WTC11 (cell line): ENCODE measurements around the gene ELN. TPM values are rescaled to one million over a fixed set of nuclear protein-coding genes. Genes with fewer than 3 reads are reported as not detected.

ENCODE experiments used
- ATAC-seq: fragments of 200-7000 bp; cut with Tn5 transposase; 2 replicates; pipeline ENCODE4 v1.10.0; 2021; ENCODE audit warnings: mild to moderate bottlenecking, moderate library complexity
- CTCF ChIA-PET: fragments of 300-600 bp; sonication (Branson Sonifier 250); formaldehyde crosslinking; loops from one replicate; lab custom pipeline; 2021; ENCODE audit warnings: antibody characterized with exemption; lab: Charles Lee
- POLR2A ChIA-PET: fragments of 350-600 bp; sonication (Branson Sonifier 250); formaldehyde crosslinking; loops from one replicate; lab custom pipeline; 2021; ENCODE audit warnings: antibody characterized with exemption; lab: Charles Lee
- DNase-seq: peaks from one replicate; pipeline ENCODE4 v3.0.0; 2021; ENCODE audit warnings: low spot score
- H3K27ac Mint-ChIP-seq: 2 replicates; pipeline ENCODE4 v1.8.0; 2021; ENCODE audit warnings: mixed read lengths
- H3K27me3 Mint-ChIP-seq: 2 replicates; pipeline ENCODE4 v1.8.0; 2021; ENCODE audit warnings: low read depth, mild to moderate bottlenecking, moderate library complexity, mixed read lengths
- H3K36me3 Mint-ChIP-seq: 2 replicates; pipeline ENCODE4 v1.8.0; 2021; ENCODE audit warnings: mixed read lengths
- H3K4me1 Mint-ChIP-seq: 2 replicates; pipeline ENCODE4 v1.8.0; 2022; ENCODE audit warnings: mixed read lengths
- H3K4me3 Mint-ChIP-seq: 2 replicates; pipeline ENCODE4 v1.8.0; 2021; ENCODE audit warnings: mild to moderate bottlenecking, moderate library complexity, mixed read lengths
- H3K9me3 Mint-ChIP-seq: 2 replicates; pipeline ENCODE4 v1.8.0; 2021; ENCODE audit warnings: mixed read lengths
- AFF4 ChIP-seq: sonication (generic); formaldehyde crosslinking; IDR thresholded peaks from 2 replicates; pipeline ENCODE4 v1.8.1; 2023; ENCODE audit warnings: mild to moderate bottlenecking, missing genetic modification reagents, borderline replicate concordance
- AR ChIP-seq: fragments of 250-450 bp; sonication (Bioruptor Pico); IDR thresholded peaks from 2 replicates; pipeline ENCODE4 v1.9.0; 2021; ENCODE audit warnings: mild to moderate bottlenecking
- ATF1 ChIP-seq: sonication (generic); formaldehyde crosslinking; IDR thresholded peaks from 2 replicates; pipeline ENCODE4 v1.8.1; 2023; ENCODE audit warnings: mild to moderate bottlenecking, moderate library complexity, missing genetic modification reagents
- CBFB ChIP-seq: sonication (generic); formaldehyde crosslinking; IDR thresholded peaks from 2 replicates; pipeline ENCODE4 v1.8.1; 2022; ENCODE audit warnings: mild to moderate bottlenecking, low read depth, missing genetic modification reagents
- E2F4 ChIP-seq: sonication (generic); formaldehyde crosslinking; IDR thresholded peaks from 2 replicates; pipeline ENCODE4 v1.8.1; 2022; ENCODE audit warnings: low read depth, mild to moderate bottlenecking, moderate library complexity, missing genetic modification reagents, borderline replicate concordance
- EMX1 ChIP-seq: fragments of 250-450 bp; sonication (Bioruptor Pico); IDR thresholded peaks from 2 replicates; pipeline ENCODE4 v1.8.0; 2021; ENCODE audit warnings: mild to moderate bottlenecking
- FOXK1 ChIP-seq: sonication (generic); formaldehyde crosslinking; IDR thresholded peaks from 2 replicates; pipeline ENCODE4 v1.8.0; 2022; ENCODE audit warnings: mild to moderate bottlenecking, moderate library complexity, missing genetic modification reagents
- FOXP4 ChIP-seq: sonication (generic); formaldehyde crosslinking; IDR thresholded peaks from 2 replicates; pipeline ENCODE4 v1.8.0; 2022; ENCODE audit warnings: mild to moderate bottlenecking, missing genetic modification reagents
- GABPB1 ChIP-seq: sonication (generic); formaldehyde crosslinking; IDR thresholded peaks from 2 replicates; pipeline ENCODE4 v1.8.1; 2023; ENCODE audit warnings: mild to moderate bottlenecking, missing genetic modification reagents
- IRF2 ChIP-seq: sonication (generic); formaldehyde crosslinking; IDR thresholded peaks from 2 replicates; pipeline ENCODE4 v1.8.0; 2022; ENCODE audit warnings: low read depth, missing genetic modification reagents, borderline replicate concordance
- KAT7 ChIP-seq: sonication (generic); formaldehyde crosslinking; IDR thresholded peaks from 2 replicates; pipeline ENCODE4 v1.8.1; 2023; ENCODE audit warnings: missing genetic modification reagents, mild to moderate bottlenecking, borderline replicate concordance
- NFYB ChIP-seq: sonication (generic); formaldehyde crosslinking; conservative IDR thresholded peaks from 2 replicates; pipeline ENCODE4 v1.8.0; 2022; ENCODE audit warnings: low read depth, missing genetic modification reagents
- NR1H2 ChIP-seq: sonication (generic); formaldehyde crosslinking; IDR thresholded peaks from 2 replicates; pipeline ENCODE4 v1.9.0; 2021; ENCODE audit warnings: mild to moderate bottlenecking, moderate library complexity, missing genetic modification reagents
- PRRX2 ChIP-seq: fragments of 250-450 bp; sonication (Bioruptor Pico); IDR thresholded peaks from 2 replicates; pipeline ENCODE4 v1.8.0; 2021; ENCODE audit warnings: mild to moderate bottlenecking
- RELA ChIP-seq: sonication (generic); formaldehyde crosslinking; IDR thresholded peaks from 2 replicates; pipeline ENCODE4 v1.8.1; 2022; ENCODE audit warnings: missing genetic modification reagents, mild to moderate bottlenecking, borderline replicate concordance
- TCF7 ChIP-seq: sonication (generic); formaldehyde crosslinking; IDR thresholded peaks from 2 replicates; pipeline ENCODE4 v1.8.0; 2022; ENCODE audit warnings: mild to moderate bottlenecking, low read depth, missing genetic modification reagents, moderate library complexity
- TEAD1 ChIP-seq: sonication (generic); formaldehyde crosslinking; IDR thresholded peaks from 2 replicates; pipeline ENCODE4 v1.8.0; 2022; ENCODE audit warnings: mild to moderate bottlenecking, missing genetic modification reagents
- ZNF219 ChIP-seq: sonication (generic); formaldehyde crosslinking; IDR thresholded peaks from 2 replicates; pipeline ENCODE4 v1.8.0; 2023; ENCODE audit warnings: missing genetic modification reagents, mild to moderate bottlenecking, borderline replicate concordance
- ZNF232 ChIP-seq: sonication (generic); formaldehyde crosslinking; IDR thresholded peaks from 2 replicates; pipeline ENCODE4 v1.8.0; 2022; ENCODE audit warnings: mild to moderate bottlenecking, missing genetic modification reagents
- ZNF281 ChIP-seq: sonication (generic); formaldehyde crosslinking; IDR thresholded peaks from 2 replicates; pipeline ENCODE4 v1.8.0; 2023; ENCODE audit warnings: mild to moderate bottlenecking, missing genetic modification reagents
- ZNF416 ChIP-seq: fragments of 250-450 bp; sonication (Bioruptor Pico); IDR thresholded peaks from 2 replicates; pipeline ENCODE4 v1.9.0; 2021; ENCODE audit warnings: mild to moderate bottlenecking, inconsistent platforms
- ZNF425 ChIP-seq: fragments of 250-450 bp; sonication (Bioruptor Pico); conservative IDR thresholded peaks from 2 replicates; pipeline ENCODE4 v1.9.0; 2021; ENCODE audit warnings: mild to moderate bottlenecking
- total RNA-seq: library from RNA; stranded (reverse); gene quantifications from 3 replicates; pipeline ENCODE4 v1.2.3, GENCODE V29; 2021

ELN gene
- total RNA-seq, 1 experiment from 2014 or later, result 3.3 TPM

- TF ChIP-seq ZNF416 (CRISPR knock-in tag), result no peak
- TF ChIP-seq CBFB (CRISPR knock-in tag), result no peak
- no peak for TF ChIP-seq TEAD1 (CRISPR knock-in tag)
- TF ChIP-seq EMX1 (CRISPR knock-in tag), result no peak
- TF ChIP-seq ZNF281 (CRISPR knock-in tag), result no peak
- TF ChIP-seq ZNF219, result no peak
- TF ChIP-seq PRRX2 (CRISPR knock-in tag), result no peak
- no peak for TF ChIP-seq AR (CRISPR knock-in tag)
- TF ChIP-seq AFF4 (CRISPR knock-in tag), result no peak
- ATAC-seq (no peak), DNase-seq (no peak)
- ChIA-PET POLR2A (no interaction called here), CTCF (no interaction called here)
- Mint-ChIP-seq H3K9me3 (no peaks in the 10 kb centered on the region), H3K27me3 (no peaks in the 10 kb centered on the region), H3K27ac (no peak overlapping the region), H3K36me3 (peaks cover 54% of the 10 kb centered on the region), H3K4me1 (no peaks in the 10 kb centered on the region), H3K4me3 (no peak overlapping the region)
Observed at GRCh38 chr7:74105992-74106391, 78.0 kb downstream of the ELN start.

- ATAC-seq (no peak), DNase-seq (no peak)
- CTCF ChIA-PET, result no interaction called here
- Mint-ChIP-seq H3K27ac (no peak overlapping the region), H3K27me3 (no peaks in the 10 kb centered on the region), H3K36me3 (peaks cover 57% of the 10 kb centered on the region), H3K9me3 (no peaks in the 10 kb centered on the region), H3K4me3 (no peak overlapping the region), H3K4me1 (no peaks in the 10 kb centered on the region)
- POLR2A ChIA-PET, result no interaction called here
- TF ChIP-seq RELA (CRISPR knock-in tag), result no peak
- TF ChIP-seq NR1H2, result no peak
- no peak for TF ChIP-seq FOXK1 (CRISPR knock-in tag)
- TF ChIP-seq FOXP4 (CRISPR knock-in tag), result no peak
- TF ChIP-seq KAT7 (CRISPR knock-in tag), result no peak
- TF ChIP-seq E2F4 (CRISPR knock-in tag), result no peak
- TF ChIP-seq TCF7 (CRISPR knock-in tag), result no peak
- TF ChIP-seq ZNF425 (CRISPR knock-in tag), result no peak
- TF ChIP-seq IRF2, result no peak
- no peak for TF ChIP-seq GABPB1
- TF ChIP-seq ZNF232, result no peak
- no peak for TF ChIP-seq NFYB
- TF ChIP-seq ATF1 (CRISPR knock-in tag), result no peak
Observed at GRCh38 chr7:74106846-74107245, 78.9 kb downstream of the ELN start.
